Lower leg skin (tissue), 4 donors: Measurements from ENCODE around the gene NCKAP5L. TPM values are rescaled to one million over a fixed set of nuclear protein-coding genes. Genes with fewer than 3 reads are reported as not detected.

Experiments used
- DNase-seq, 2 donors: peaks; one replicate each; pipeline ENCODE4 v3.0.0-alpha.2; 2019; ENCODE audit warnings: low spot score in 2 of 2
- H3K4me3 ChIP-seq: fragments of 200-600 bp; sonication (generic); 2 replicates; pipeline ENCODE4 v1.5.1; 2017; ENCODE audit warnings: mild to moderate bottlenecking, low read depth; ENCODE audit not compliant: poor library complexity, severe bottlenecking
- POLR2A ChIP-seq, 2 donors: fragments of 450-650 bp; IDR thresholded peaks; one replicate each; pipeline ENCODE4 v1.6.1; 2016 to 2017; ENCODE audit warnings: antibody characterized with exemption in 2 of 2, mild to moderate bottlenecking in 1 of 2, moderate library complexity in 1 of 2
- WGBS, 2 donors: methylation state at CpG; one replicate each; pipeline ENCODE4 v1.1.5; 2018; 5-methylcytosine and 5-hydroxymethylcytosine counted together
- intact Hi-C: fragments of 100-400 bp; cut with DNase I; formaldehyde crosslinking; loops from one replicate; pipeline ENCODE4 v1.15.0; 2023; ENCODE audit warnings: low total_unique reads
- total RNA-seq, 4 donors: library from RNA; depleted of rRNA; stranded (reverse); fragments of >200 nt; gene quantifications; one replicate each; pipeline ENCODE4 v1.1.0, GENCODE V29; 2016
- TF ChIP-seq, protein P1 (sequence below), 3 donors: fragments of 450-650 bp; IDR thresholded peaks; one replicate each; pipeline ENCODE4 v1.5.1; 2016; ENCODE audit warnings: antibody characterized with exemption in 3 of 3, mild to moderate bottlenecking in 3 of 3, moderate library complexity in 2 of 3

NCKAP5L gene
- total RNA-seq, 4 donors from 2014 or later = 6.1 to 12.9 (median 9.0) TPM

DNA sequence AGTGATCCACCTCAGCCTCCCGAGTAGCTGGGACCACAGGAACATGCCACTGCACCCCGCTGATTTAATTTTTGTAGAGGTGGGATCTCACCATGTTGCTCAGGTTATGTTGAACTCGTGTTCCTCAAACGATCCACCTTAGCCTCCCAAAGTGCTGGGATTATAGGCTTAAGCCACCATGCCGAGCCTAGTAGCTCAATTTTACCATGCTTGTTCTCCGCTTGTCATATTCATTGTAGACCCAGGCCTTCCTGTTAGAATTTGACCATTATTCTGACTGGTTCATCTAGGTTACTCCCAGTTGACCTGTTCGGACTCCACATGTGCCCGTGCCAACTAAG lies 62.1 kb downstream of the NCKAP5L start:
- no peak for TF ChIP-seq POLR2A (IDR thresholded peaks at IDR 0.05)
- TF ChIP-seq, protein P1, sequence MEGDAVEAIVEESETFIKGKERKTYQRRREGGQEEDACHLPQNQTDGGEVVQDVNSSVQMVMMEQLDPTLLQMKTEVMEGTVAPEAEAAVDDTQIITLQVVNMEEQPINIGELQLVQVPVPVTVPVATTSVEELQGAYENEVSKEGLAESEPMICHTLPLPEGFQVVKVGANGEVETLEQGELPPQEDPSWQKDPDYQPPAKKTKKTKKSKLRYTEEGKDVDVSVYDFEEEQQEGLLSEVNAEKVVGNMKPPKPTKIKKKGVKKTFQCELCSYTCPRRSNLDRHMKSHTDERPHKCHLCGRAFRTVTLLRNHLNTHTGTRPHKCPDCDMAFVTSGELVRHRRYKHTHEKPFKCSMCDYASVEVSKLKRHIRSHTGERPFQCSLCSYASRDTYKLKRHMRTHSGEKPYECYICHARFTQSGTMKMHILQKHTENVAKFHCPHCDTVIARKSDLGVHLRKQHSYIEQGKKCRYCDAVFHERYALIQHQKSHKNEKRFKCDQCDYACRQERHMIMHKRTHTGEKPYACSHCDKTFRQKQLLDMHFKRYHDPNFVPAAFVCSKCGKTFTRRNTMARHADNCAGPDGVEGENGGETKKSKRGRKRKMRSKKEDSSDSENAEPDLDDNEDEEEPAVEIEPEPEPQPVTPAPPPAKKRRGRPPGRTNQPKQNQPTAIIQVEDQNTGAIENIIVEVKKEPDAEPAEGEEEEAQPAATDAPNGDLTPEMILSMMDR (IDR thresholded peaks at IDR 0.05) = no peak
- intact Hi-C loops = no loop called here
- 90 to 91% methylated on average over 8 of the region's 8 CpGs for WGBS, 2 donors
- no peak overlapping the region for H3K4me3 ChIP-seq
- DNase-seq = peak in 1 of 2 donors; percentile 12

DNA sequence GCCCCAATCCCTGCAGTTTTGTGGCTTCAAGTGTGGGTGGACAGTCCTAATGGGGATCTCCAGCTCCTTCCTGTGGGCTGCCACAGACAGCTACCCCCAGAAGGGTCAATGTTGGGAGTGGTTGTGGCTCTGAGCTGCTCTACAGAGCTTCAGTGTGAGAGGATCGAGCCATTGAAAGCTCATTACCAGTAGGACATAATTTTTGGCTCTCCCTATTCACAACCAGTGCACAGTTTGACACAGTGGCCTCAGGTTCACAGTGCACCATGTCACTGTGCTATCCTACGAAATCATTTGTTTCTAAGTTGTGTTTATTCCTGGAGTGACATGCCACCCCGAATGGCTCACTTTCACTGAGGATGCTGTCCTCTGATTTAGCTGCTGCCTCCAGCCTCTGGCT lies 64.1 kb downstream of the NCKAP5L start:
- TF ChIP-seq POLR2A (IDR thresholded peaks at IDR 0.05) = no peak
- TF ChIP-seq, protein P1 (IDR thresholded peaks at IDR 0.05) = no peak
- DNase-seq = peak in 1 of 2 donors; percentile 36
- intact Hi-C loops = no loop called here
- WGBS, 2 donors = 68 to 70% methylated on average over 3 of the region's 3 CpGs
- no peak overlapping the region for H3K4me3 ChIP-seq

DNA sequence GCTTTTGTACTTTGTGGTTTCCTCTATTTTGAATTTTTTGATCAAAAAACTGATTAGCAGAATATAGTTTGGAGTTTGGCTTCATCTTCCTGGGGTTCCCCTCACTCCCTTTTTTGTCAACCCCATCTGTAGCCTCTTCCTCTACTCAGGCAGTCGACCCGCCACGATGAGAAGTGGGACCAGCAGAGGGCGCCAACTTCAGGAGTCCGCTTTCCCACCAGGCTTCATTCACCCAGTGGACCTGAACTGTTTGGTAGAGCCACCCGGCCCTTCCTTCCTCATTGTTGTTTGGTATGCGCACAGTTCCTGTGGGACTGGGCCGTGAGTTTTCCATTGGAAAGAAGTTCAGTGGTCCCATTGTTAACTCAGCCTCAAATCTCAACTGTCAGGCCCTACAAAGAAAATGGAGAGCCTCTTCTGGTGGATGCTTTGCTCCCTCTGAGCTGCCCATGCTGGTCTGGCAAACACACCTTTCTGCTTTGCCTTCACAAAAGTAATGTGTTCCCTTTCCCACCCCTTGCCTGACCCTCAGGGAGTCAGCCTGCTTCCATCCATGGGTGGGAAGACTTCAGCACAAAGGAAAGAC lies 65.1 kb downstream of the NCKAP5L start:
- DNase-seq = peak; percentile 49 to 94
- TF ChIP-seq POLR2A (IDR thresholded peaks at IDR 0.05) = no peak
- TF ChIP-seq, protein P1 (IDR thresholded peaks at IDR 0.05) = no peak
- H3K4me3 ChIP-seq = no peak overlapping the region
- intact Hi-C loops = no loop called here
- WGBS, 2 donors = 34 to 39% methylated on average over 8 of the region's 8 CpGs

DNA sequence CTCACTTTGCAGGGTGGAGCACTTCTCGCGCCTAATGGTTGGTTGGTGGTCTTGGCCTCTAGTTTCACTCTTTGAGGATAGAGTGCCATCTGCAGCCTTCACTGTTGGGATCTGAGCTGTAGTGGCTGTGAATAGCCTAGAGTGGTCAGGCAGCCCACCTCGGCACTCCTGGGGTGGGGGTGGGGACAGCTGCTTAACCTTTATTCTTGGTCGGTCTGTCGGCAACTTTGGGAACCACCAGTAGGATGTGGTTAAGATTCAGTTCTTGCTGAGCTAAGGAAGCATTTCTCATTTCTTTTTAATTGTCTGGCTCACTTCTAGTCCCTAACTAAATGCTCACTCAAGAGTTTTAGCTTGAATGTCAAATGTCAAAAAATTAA lies 65.8 kb downstream of the NCKAP5L start:
- H3K4me3 ChIP-seq = no peak overlapping the region
- 72 to 80% methylated on average over 5 of the region's 5 CpGs for WGBS, 2 donors
- TF ChIP-seq POLR2A (IDR thresholded peaks at IDR 0.05) = no peak
- TF ChIP-seq, protein P1 (IDR thresholded peaks at IDR 0.05) = no peak
- DNase-seq = peak in 1 of 2 donors; percentile 40
- intact Hi-C loops = no loop called here

DNA sequence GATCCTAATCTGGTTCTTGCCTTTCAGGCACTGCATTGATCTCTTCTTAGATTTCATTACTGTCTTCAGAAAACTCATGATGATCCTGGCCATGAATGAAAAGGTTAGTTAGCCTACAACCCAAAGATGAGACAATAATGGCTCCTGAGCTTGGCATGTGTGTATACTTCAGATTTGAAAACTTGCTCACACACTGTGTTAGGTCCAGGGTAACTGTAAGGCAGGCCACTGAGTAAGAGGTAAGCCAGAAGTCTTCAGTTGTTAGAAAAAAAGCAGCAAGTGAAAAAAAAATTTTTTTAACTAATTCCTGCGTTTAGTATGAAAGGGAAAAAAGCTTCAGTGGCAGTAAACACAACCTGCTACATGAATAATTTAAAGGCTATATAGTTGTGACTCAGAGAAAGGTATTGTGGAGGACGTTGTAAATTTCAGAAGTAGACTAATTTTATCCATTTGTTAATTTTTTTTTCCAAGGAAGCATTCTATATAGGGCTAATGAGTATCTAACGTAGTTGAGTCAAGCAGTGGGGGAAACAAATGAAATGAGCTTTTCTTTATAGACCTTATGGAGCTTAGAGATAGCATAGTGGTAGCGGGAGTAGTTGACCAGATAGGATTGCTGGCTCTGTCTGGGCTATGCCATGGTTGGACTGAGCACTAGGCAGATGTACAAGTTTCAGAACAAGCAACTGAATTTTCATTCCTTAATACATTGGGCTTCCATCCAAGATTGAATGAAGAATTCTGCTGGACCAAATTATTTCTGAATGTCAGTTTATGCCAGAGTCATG lies 66.3 kb downstream of the NCKAP5L start:
- no peak for TF ChIP-seq POLR2A (IDR thresholded peaks at IDR 0.05)
- TF ChIP-seq, protein P1 (IDR thresholded peaks at IDR 0.05) = no peak
- 75 to 82% methylated on average over 4 of the region's 4 CpGs for WGBS, 2 donors

More for the DNA sequence above, 66.3 kb downstream of the NCKAP5L start:
- intact Hi-C loops = no loop called here
- no peak overlapping the region for H3K4me3 ChIP-seq
- DNase-seq = peak in 1 of 2 donors; percentile 17
